ENCODE data around the gene SYNPO. TPM values are rescaled to one million over a fixed set of nuclear protein-coding genes. Genes with fewer than 3 reads are reported as not detected.

SYNPO gene
- total RNA-seq, 4 donors from 2014 or later, result 15.5 to 89.4 (median 41.8) TPM

- no peak for TF ChIP-seq POLR2AphosphoS5 (IDR thresholded peaks at IDR 0.05)
- no peak for TF ChIP-seq EP300 (IDR thresholded peaks at IDR 0.05; ENCODE audit: low read depth)
- no peak for TF ChIP-seq CTCF (IDR thresholded peaks at IDR 0.05)
- TF ChIP-seq POLR2A (IDR thresholded peaks at IDR 0.05), result no peak
- no peaks in the 10 kb centered on the region for H3K36me3 ChIP-seq
- no peak for DNase-seq
- no peaks in the 10 kb centered on the region for H3K27me3 ChIP-seq
- H3K4me1 ChIP-seq, result peaks cover 27 to 68% (median 39%) of the 10 kb centered on the region in 4 donors
- in situ Hi-C loops (cut with MboI; ENCODE audit: low pct_ligation_motif_present in 1 of 4, low pct_unique_long_range_greater_than_20kb in 1 of 4, low sequenced_read_pairs in 3 of 4), result no loop called here
- intact Hi-C loops (cut with DNase I; ENCODE audit: low total_unique reads), result no loop called here
- peak overlapping the region; percentile 78 to 89 (median 84) for H3K27ac ChIP-seq
- WGBS, 2 donors (ENCODE audit: low coverage in 1 of 2), result 74% methylated on average over 6 of the region's 6 CpGs; no CpG with 5 or more reads in 1 of the 2 donors
- H3K4me3 ChIP-seq, result no peak overlapping the region
- no peaks in the 10 kb centered on the region for H3K9me3 ChIP-seq
Observed at GRCh38 chr5:150638488-150639376, 1.7 kb upstream of the SYNPO start.

GRCh38 chr5:150639377-150639692 is 1.1 kb upstream of the SYNPO start:
- H3K36me3 ChIP-seq, result no peaks in the 10 kb centered on the region
- H3K9me3 ChIP-seq, result no peaks in the 10 kb centered on the region
- WGBS, 2 donors (ENCODE audit: low coverage in 1 of 2), result 87 to 100% methylated on average over 1 to 3 of the region's 3 CpGs
- TF ChIP-seq EP300 (IDR thresholded peaks at IDR 0.05; ENCODE audit: low read depth) (no peak), POLR2A (IDR thresholded peaks at IDR 0.05) (no peak), POLR2AphosphoS5 (IDR thresholded peaks at IDR 0.05) (no peak), CTCF (IDR thresholded peaks at IDR 0.05) (no peak)
- peaks cover 27 to 72% (median 40%) of the 10 kb centered on the region in 4 donors for H3K4me1 ChIP-seq
- DNase-seq, result no peak
- intact Hi-C loops (cut with DNase I; ENCODE audit: low total_unique reads), result no loop called here
- H3K4me3 ChIP-seq, result no peak overlapping the region
- H3K27ac ChIP-seq, result peak overlapping the region; percentile 78 to 89 (median 84)
- H3K27me3 ChIP-seq, result no peaks in the 10 kb centered on the region
- in situ Hi-C loops (cut with MboI; ENCODE audit: low pct_ligation_motif_present in 1 of 4, low pct_unique_long_range_greater_than_20kb in 1 of 4, low sequenced_read_pairs in 3 of 4), result no loop called here

- Histone ChIP-seq H3K4me1 (peaks cover 31 to 76% (median 42%) of the 10 kb centered on the region in 4 donors), H3K9me3 (no peaks in the 10 kb centered on the region), H3K27me3 (no peaks in the 10 kb centered on the region), H3K4me3 (no peak overlapping the region), H3K27ac (peak overlapping the region; percentile 78 to 89 (median 84)), H3K36me3 (no peaks in the 10 kb centered on the region)
- in situ Hi-C loops (cut with MboI; ENCODE audit: low pct_ligation_motif_present in 1 of 4, low pct_unique_long_range_greater_than_20kb in 1 of 4, low sequenced_read_pairs in 3 of 4), result no loop called here
- DNase-seq, result no peak
- WGBS, 2 donors (ENCODE audit: low coverage in 1 of 2), result 61% methylated on average over 5 of the region's 5 CpGs; no CpG with 5 or more reads in 1 of the 2 donors
- intact Hi-C loops (cut with DNase I; ENCODE audit: low total_unique reads), result no loop called here
- TF ChIP-seq POLR2AphosphoS5 (IDR thresholded peaks at IDR 0.05) (no peak), EP300 (IDR thresholded peaks at IDR 0.05; ENCODE audit: low read depth) (no peak), POLR2A (IDR thresholded peaks at IDR 0.05) (no peak), CTCF (IDR thresholded peaks at IDR 0.05) (no peak)
Observed at GRCh38 chr5:150639751-150640150, 709 bp upstream of the SYNPO start.

GRCh38 chr5:150641006-150641570 is 628 bp downstream of the SYNPO start:
- peaks cover 34 to 80% (median 42%) of the 10 kb centered on the region in 4 donors for H3K4me1 ChIP-seq
- TF ChIP-seq EP300 (IDR thresholded peaks at IDR 0.05; ENCODE audit: low read depth) (no peak), CTCF (IDR thresholded peaks at IDR 0.05) (no peak), POLR2A (IDR thresholded peaks at IDR 0.05) (no peak), POLR2AphosphoS5 (IDR thresholded peaks at IDR 0.05) (no peak)
- no peaks in the 10 kb centered on the region for H3K27me3 ChIP-seq
- in situ Hi-C loops (cut with MboI; ENCODE audit: low pct_ligation_motif_present in 1 of 4, low pct_unique_long_range_greater_than_20kb in 1 of 4, low sequenced_read_pairs in 3 of 4) (no loop called here), intact Hi-C loops (cut with DNase I; ENCODE audit: low total_unique reads) (no loop called here)
- no peaks in the 10 kb centered on the region for H3K9me3 ChIP-seq
- H3K27ac ChIP-seq, result peak overlapping the region; percentile 78 to 89 (median 84)
- no peaks in the 10 kb centered on the region for H3K36me3 ChIP-seq
- no peak overlapping the region for H3K4me3 ChIP-seq
- no peak for DNase-seq
- 62% methylated on average over 7 of the region's 9 CpGs; no CpG with 5 or more reads in 1 of the 2 donors for WGBS, 2 donors (ENCODE audit: low coverage in 1 of 2)

All from transverse colon (tissue), 4 donors.